HG03097 (cell line): ENCODE results near the gene DOP1A.

Experiments used
- ATAC-seq: cut with Tn5 transposase; IDR thresholded peaks from one replicate; pipeline ENCODE4 v1.9.1; 2021; ENCODE audit not compliant: unreplicated experiment, low FRiP score

The DOP1A gene

GRCh38 chr6:83198486-83199172 is 131.2 kb downstream of the DOP1A start:
- no peak for ATAC-seq

GRCh38 chr6:83199173-83199862 is 131.8 kb downstream of the DOP1A start:
- no peak for ATAC-seq

GRCh38 chr6:83199863-83200225 is 132.4 kb downstream of the DOP1A start:
- no peak for ATAC-seq

- no peak for ATAC-seq
Observed at GRCh38 chr6:83202031-83202430, 134.6 kb downstream of the DOP1A start.

GRCh38 chr6:83215131-83216047 is 147.9 kb downstream of the DOP1A start:
- peak; percentile 93 for ATAC-seq

GRCh38 chr6:83216806-83217205 is 149.3 kb downstream of the DOP1A start:
- ATAC-seq, result no peak
